ENCODE measurements around the gene TAB2. TPM values are rescaled to one million over a fixed set of nuclear protein-coding genes. Genes with fewer than 3 reads are reported as not detected.

TAB2 gene
- polyA plus RNA-seq, 1 experiment: 23.9 TPM

- TF ChIP-seq CTCF (IDR thresholded peaks at IDR 0.05; ENCODE audit: insufficient read depth, low read depth, low read length): no peak
- Histone ChIP-seq H3K27me3 (ENCODE audit: control insufficient read depth, insufficient read depth, low read length) (0 out of 2 replicates have a peak, but pooled peaks cover 1% of the 10 kb centered on the region), H3K4me3 (ENCODE audit: low read depth, low read length) (no peak overlapping the region), H3K36me3 (ENCODE audit: control insufficient read depth, insufficient read depth, low read length) (no peaks in the 10 kb centered on the region)
- POLR2A ChIA-PET: interaction anchor here (0.5 kb wide), 1 partner anchor 30 kb away, joined by 3 read pairs; no protein-coding TSS in a partner anchor
- CTCF ChIA-PET: interaction anchor here (0.8 kb wide), 1 partner anchor 11 kb away, joined by 3 read pairs; no protein-coding TSS in a partner anchor
- DNase-seq (ENCODE audit: low read depth): no peak
Observed at GRCh38 chr6:149293244-149293643, 24.3 kb upstream of the TAB2 start.

GRCh38 chr6:149300563-149300962, 16.9 kb upstream of the TAB2 start:
- no peak overlapping the region for H3K4me3 ChIP-seq (ENCODE audit: low read depth, low read length)
- TF ChIP-seq CTCF (IDR thresholded peaks at IDR 0.05; ENCODE audit: insufficient read depth, low read depth, low read length): no peak
- H3K27me3 ChIP-seq (ENCODE audit: control insufficient read depth, insufficient read depth, low read length): peaks cover 7% of the 10 kb centered on the region
- CTCF ChIA-PET: interaction anchor here (1.4 kb wide), 1 partner anchor 12 kb away, joined by 4 read pairs; no protein-coding TSS in a partner anchor
- POLR2A ChIA-PET: no interaction called here
- H3K36me3 ChIP-seq (ENCODE audit: control insufficient read depth, insufficient read depth, low read length): no peaks in the 10 kb centered on the region
- DNase-seq (ENCODE audit: low read depth): no peak

DNA sequence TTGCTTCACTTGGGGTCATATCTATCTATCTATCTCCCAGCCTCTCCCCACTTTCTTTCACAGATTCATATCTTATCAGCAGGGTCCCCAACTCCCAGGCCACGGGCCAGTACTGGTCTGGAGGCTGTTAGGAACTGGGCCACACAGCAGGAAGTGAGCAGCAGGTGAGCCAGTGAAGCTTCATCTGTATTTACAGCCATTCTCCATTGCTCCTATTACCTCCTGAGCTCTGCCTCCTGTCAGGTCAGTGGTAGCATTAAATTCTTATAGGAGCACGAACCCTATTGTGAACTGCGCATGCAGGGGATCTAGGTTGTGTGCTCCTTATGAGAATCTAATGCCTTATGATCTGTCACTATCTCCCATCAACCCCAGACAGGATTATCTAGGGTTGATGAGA, 14.8 kb upstream of the TAB2 start:
- ChIA-PET POLR2A (no interaction called here), CTCF (no interaction called here)
- no peak for TF ChIP-seq CTCF (IDR thresholded peaks at IDR 0.05; ENCODE audit: insufficient read depth, low read depth, low read length)
- H3K4me3 ChIP-seq (ENCODE audit: low read depth, low read length): no peak overlapping the region
- DNase-seq (ENCODE audit: low read depth): no peak
- peaks cover 7% of the 10 kb centered on the region for H3K27me3 ChIP-seq (ENCODE audit: control insufficient read depth, insufficient read depth, low read length)
- H3K36me3 ChIP-seq (ENCODE audit: control insufficient read depth, insufficient read depth, low read length): no peaks in the 10 kb centered on the region

GRCh38 chr6:149303468-149303867, 14.0 kb upstream of the TAB2 start:
- TF ChIP-seq CTCF (IDR thresholded peaks at IDR 0.05; ENCODE audit: insufficient read depth, low read depth, low read length): no peak
- Histone ChIP-seq H3K4me3 (ENCODE audit: low read depth, low read length) (no peak overlapping the region), H3K27me3 (ENCODE audit: control insufficient read depth, insufficient read depth, low read length) (peaks cover 7% of the 10 kb centered on the region), H3K36me3 (ENCODE audit: control insufficient read depth, insufficient read depth, low read length) (no peaks in the 10 kb centered on the region)
- ChIA-PET CTCF (no interaction called here), POLR2A (no interaction called here)
- no peak for DNase-seq (ENCODE audit: low read depth)

GRCh38 chr6:149305372-149305771, 12.1 kb upstream of the TAB2 start:
- H3K27me3 ChIP-seq (ENCODE audit: control insufficient read depth, insufficient read depth, low read length): peaks cover 7% of the 10 kb centered on the region
- H3K36me3 ChIP-seq (ENCODE audit: control insufficient read depth, insufficient read depth, low read length): no peaks in the 10 kb centered on the region
- no peak overlapping the region for H3K4me3 ChIP-seq (ENCODE audit: low read depth, low read length)
- no peak for TF ChIP-seq CTCF (IDR thresholded peaks at IDR 0.05; ENCODE audit: insufficient read depth, low read depth, low read length)
- POLR2A ChIA-PET: no interaction called here
- CTCF ChIA-PET: no interaction called here
- DNase-seq (ENCODE audit: low read depth): no peak
